Caki2 (cell line): ENCODE measurements around the gene FUT3. TPM values are rescaled to one million over a fixed set of nuclear protein-coding genes. Genes with fewer than 3 reads are reported as not detected.
"Not testable (repeated sequence)": the region's sequence is repeated elsewhere in the genome, so short reads cannot be mapped to it uniquely, and the experiment has no call there.

ENCODE experiments used
- DNase-seq: peaks from one replicate; pipeline ENCODE4 v3.0.0-alpha.2; 2015; ENCODE audit warnings: low read depth
- in situ Hi-C: cut with HindIII; loops from 2 replicates; pipeline ENCODE4 v1.10.0; 2016; ENCODE audit warnings: low sequenced_read_pairs, low pct_unique_long_range_greater_than_20kb, mixed read lengths
- total RNA-seq: library from RNA; depleted of rRNA; stranded (reverse); fragments of >200 nt; shearing (Covaris generic); gene quantifications from 2 replicates; pipeline ENCODE4 v1.2.3, GENCODE V29; 2014; ENCODE audit warnings: low replicate concordance

The FUT3 gene
- total RNA-seq, 1 experiment from 2014 or later, result not detected

GRCh38 chr19:5857203-5858081, 6.2 kb upstream of the FUT3 start:
- DNase-seq, result no peak
- in situ Hi-C loops, result no loop called here

- in situ Hi-C loops, DNase-seq: not testable (repeated sequence)
Observed at GRCh38 chr19:5855151-5855550, 3.9 kb upstream of the FUT3 start.

GRCh38 chr19:5854121-5854520, 2.9 kb upstream of the FUT3 start:
- in situ Hi-C loops, DNase-seq: not testable (repeated sequence)

GRCh38 chr19:5850743-5851293, 431 bp downstream of the FUT3 start:
- peak; percentile 65 for DNase-seq

GRCh38 chr19:5850189-5850588, 1.1 kb downstream of the FUT3 start:
- no peak for DNase-seq
- in situ Hi-C loops, result no loop called here

More at GRCh38 chr19:5850743-5851293, 431 bp downstream of the FUT3 start:
- in situ Hi-C loops, result no loop called here

- DNase-seq, in situ Hi-C loops: not testable (repeated sequence)
Observed at GRCh38 chr19:5848621-5849020, 2.6 kb downstream of the FUT3 start.

GRCh38 chr19:5847846-5848245, 3.4 kb downstream of the FUT3 start:
- in situ Hi-C loops, DNase-seq: not testable (repeated sequence)

- in situ Hi-C loops, result no loop called here
- DNase-seq, result no peak
Observed at GRCh38 chr19:5844456-5845433, 6.5 kb downstream of the FUT3 start.

GRCh38 chr19:5843295-5843927, 7.8 kb downstream of the FUT3 start:
- no peak for DNase-seq
- in situ Hi-C loops, result no loop called here

- in situ Hi-C loops, DNase-seq: not testable (repeated sequence)
Observed at GRCh38 chr19:5841735-5842111, 9.5 kb downstream of the FUT3 start.

GRCh38 chr19:5839065-5840017, 11.9 kb downstream of the FUT3 start, which contains the start of gene FUT6:
Gene FUT6 (minus strand): TSS chr19:5839702. CDS start chr19:5832567, 7,135 bp downstream.
- no peak for DNase-seq
- in situ Hi-C loops, result no loop called here

GRCh38 chr19:5838353-5839064, 12.7 kb downstream of the FUT3 start:
- in situ Hi-C loops, result no loop called here
- no peak for DNase-seq

GRCh38 chr19:5837761-5838352, 13.4 kb downstream of the FUT3 start:
- in situ Hi-C loops, result no loop called here
- no peak for DNase-seq

- DNase-seq, result no peak
- in situ Hi-C loops, result no loop called here
Observed at GRCh38 chr19:5832527-5833216, 18.6 kb downstream of the FUT3 start.

GRCh38 chr19:5832061-5832460, 19.2 kb downstream of the FUT3 start:
- in situ Hi-C loops, result no loop called here
- no peak for DNase-seq

- in situ Hi-C loops, result no loop called here
- DNase-seq, result no peak
Observed at GRCh38 chr19:5831159-5831558, 20.1 kb downstream of the FUT3 start.
